WERI-Rb-1 (cell line): ENCODE data around the gene GCN1.
A peak's percentile ranks its signal among the peaks of the same experiment; 100 is the strongest.

Source experiments
- DNase-seq: peaks from one replicate; pipeline ENCODE4 v3.0.0-alpha.2; 2020
- H3K27ac ChIP-seq: fragments of 250-450 bp; sonication (Bioruptor Pico); 2 replicates; pipeline ENCODE4 v1.5.1; 2020; ENCODE audit warnings: mild to moderate bottlenecking, moderate library complexity
- H3K27me3 ChIP-seq: fragments of 250-450 bp; sonication (Bioruptor Pico); 2 replicates; pipeline ENCODE4 v1.5.1; 2021; ENCODE audit warnings: mild to moderate bottlenecking, low read depth, moderate library complexity; ENCODE audit not compliant: insufficient read depth, severe bottlenecking
- H3K36me3 ChIP-seq: fragments of 250-450 bp; sonication (Bioruptor Pico); 2 replicates; pipeline ENCODE4 v1.5.1; 2020; ENCODE audit warnings: mild to moderate bottlenecking, moderate library complexity
- H3K4me3 ChIP-seq: 2 replicates; pipeline ENCODE4 v1.5.1; 2011; ENCODE audit warnings: low read depth, mild to moderate bottlenecking, control low read depth, low read length
- H3K9me3 ChIP-seq: fragments of 250-450 bp; sonication (Bioruptor Pico); 2 replicates; pipeline ENCODE4 v1.5.1; 2021; ENCODE audit warnings: mild to moderate bottlenecking, moderate library complexity; ENCODE audit not compliant: severe bottlenecking
- TF ChIP-seq, protein P1 (sequence below): IDR thresholded peaks from 2 replicates; pipeline ENCODE4 v1.5.1; 2011; ENCODE audit warnings: low read depth, mild to moderate bottlenecking, control low read depth, inconsistent platforms, low read length

GCN1 gene

DNA sequence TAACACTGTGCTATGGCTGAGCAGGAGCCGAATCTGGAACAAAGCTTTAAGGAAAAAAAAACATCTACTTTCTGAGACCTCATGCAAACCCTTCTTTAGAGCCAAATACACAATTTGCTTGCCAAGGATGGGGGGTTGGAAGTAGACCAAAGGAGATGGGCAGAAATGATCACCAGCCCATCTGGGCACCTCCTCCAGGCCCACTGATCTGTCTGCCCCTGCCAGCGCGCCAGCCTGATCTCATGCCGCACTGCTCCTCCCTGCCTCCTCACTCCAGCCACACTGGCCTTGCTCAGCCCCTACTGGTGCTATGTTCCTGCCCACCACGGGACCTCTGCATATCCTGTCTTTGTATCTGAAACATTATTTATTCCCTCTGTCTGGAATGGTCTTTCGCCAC lies 53.2 kb downstream of the GCN1 start:
- no peak overlapping the region for H3K4me3 ChIP-seq
- no peaks in the 10 kb centered on the region for H3K27me3 ChIP-seq
- H3K36me3 ChIP-seq = peaks cover 93% of the 10 kb centered on the region
- TF ChIP-seq, protein P1, sequence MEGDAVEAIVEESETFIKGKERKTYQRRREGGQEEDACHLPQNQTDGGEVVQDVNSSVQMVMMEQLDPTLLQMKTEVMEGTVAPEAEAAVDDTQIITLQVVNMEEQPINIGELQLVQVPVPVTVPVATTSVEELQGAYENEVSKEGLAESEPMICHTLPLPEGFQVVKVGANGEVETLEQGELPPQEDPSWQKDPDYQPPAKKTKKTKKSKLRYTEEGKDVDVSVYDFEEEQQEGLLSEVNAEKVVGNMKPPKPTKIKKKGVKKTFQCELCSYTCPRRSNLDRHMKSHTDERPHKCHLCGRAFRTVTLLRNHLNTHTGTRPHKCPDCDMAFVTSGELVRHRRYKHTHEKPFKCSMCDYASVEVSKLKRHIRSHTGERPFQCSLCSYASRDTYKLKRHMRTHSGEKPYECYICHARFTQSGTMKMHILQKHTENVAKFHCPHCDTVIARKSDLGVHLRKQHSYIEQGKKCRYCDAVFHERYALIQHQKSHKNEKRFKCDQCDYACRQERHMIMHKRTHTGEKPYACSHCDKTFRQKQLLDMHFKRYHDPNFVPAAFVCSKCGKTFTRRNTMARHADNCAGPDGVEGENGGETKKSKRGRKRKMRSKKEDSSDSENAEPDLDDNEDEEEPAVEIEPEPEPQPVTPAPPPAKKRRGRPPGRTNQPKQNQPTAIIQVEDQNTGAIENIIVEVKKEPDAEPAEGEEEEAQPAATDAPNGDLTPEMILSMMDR = no peak
- H3K9me3 ChIP-seq = no peaks in the 10 kb centered on the region
- H3K27ac ChIP-seq = no peak overlapping the region
- DNase-seq = no peak

DNA sequence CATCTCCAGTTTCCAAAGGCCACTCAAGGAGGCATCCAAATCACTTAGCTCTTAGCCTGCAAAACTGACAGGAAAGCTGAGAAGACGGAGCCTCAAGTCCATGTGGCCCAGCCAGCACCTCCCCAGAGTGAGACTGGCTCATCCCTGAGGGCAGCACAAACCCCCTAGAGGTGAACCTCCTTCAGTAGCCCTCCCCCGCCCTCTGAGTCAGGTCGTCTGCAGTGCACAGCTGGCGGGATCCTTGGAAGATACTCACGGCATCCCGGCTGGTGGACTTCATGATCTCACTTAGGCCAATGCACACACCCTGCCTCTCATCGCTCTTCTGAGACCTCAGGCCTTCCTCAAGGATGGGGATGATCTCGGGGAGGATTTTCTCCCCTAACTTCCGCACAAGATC lies 53.9 kb downstream of the GCN1 start:
- no peak overlapping the region for H3K27ac ChIP-seq
- H3K4me3 ChIP-seq = no peak overlapping the region
- TF ChIP-seq, protein P1 = no peak
- H3K36me3 ChIP-seq = peaks cover 95% of the 10 kb centered on the region
- H3K9me3 ChIP-seq = no peaks in the 10 kb centered on the region
- no peaks in the 10 kb centered on the region for H3K27me3 ChIP-seq
- DNase-seq = no peak

DNA sequence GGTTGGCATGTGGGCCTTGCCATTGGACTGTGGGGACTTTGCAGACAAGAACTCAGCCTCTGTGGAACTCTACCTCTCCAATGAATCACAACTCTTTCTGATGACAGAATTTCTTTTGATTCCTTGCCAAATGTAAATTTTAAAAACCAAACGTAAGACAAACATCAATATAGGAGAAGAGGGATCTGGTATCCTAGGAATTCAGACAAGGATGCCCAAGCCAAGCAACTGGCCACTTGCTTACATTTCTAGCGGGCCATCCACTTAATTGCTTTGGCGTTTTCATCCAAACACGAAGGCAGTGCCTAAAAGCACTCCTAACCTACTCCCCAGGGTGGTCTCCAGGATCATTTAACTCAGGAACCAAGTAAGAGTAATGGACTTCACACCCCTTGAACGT lies 54.6 kb downstream of the GCN1 start:
- TF ChIP-seq, protein P1 = no peak
- Histone ChIP-seq H3K9me3 (no peaks in the 10 kb centered on the region), H3K36me3 (peaks cover 95% of the 10 kb centered on the region), H3K27ac (no peak overlapping the region), H3K27me3 (no peaks in the 10 kb centered on the region), H3K4me3 (no peak overlapping the region)
- no peak for DNase-seq

DNA sequence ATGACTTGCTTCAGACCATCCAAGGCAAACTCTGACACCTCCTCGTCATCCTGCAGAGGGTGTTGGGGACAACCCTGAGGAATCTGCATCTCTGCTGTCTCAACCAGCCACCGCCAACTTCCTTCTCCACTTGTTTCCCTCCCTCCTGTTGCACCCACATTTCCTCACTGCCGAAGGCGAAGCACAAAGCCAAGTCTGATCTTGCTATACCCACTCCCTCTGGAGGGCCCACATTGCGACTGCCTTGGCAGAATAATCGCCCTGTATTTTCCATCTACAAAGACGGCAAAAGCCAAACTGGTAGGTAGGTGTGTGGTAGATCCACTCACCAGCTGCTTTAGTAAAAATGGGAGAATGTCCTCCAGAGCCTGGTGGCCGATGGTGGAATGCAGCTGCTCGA lies 56.1 kb downstream of the GCN1 start:
- Histone ChIP-seq H3K36me3 (peaks cover 96% of the 10 kb centered on the region), H3K4me3 (no peak overlapping the region), H3K27ac (no peak overlapping the region), H3K27me3 (no peaks in the 10 kb centered on the region), H3K9me3 (no peaks in the 10 kb centered on the region)
- TF ChIP-seq, protein P1 = no peak
- DNase-seq = no peak

DNA sequence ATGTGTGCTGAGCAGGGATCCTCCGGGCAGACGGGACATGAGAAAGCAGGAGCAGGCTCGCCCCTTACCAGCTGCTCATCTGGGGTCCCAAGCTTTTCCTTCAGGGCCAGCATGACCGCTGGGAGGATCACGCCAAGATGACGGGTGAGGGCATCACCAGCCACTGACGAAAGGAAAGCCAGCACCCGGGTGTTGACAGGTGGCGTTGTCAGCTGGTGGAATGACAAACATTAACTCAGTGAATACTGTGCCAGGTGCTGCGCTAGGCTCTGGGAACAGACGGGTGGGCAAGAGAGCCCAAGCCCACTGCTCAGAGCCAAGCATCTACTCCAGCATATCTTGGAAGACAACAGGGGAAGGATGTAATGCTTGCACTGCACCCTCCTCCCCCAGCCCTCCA lies 56.7 kb downstream of the GCN1 start:
- no peak for DNase-seq
- Histone ChIP-seq H3K27ac (no peak overlapping the region), H3K36me3 (peaks cover 94% of the 10 kb centered on the region), H3K9me3 (no peaks in the 10 kb centered on the region), H3K4me3 (no peak overlapping the region), H3K27me3 (no peaks in the 10 kb centered on the region)
- TF ChIP-seq, protein P1 = no peak

DNA sequence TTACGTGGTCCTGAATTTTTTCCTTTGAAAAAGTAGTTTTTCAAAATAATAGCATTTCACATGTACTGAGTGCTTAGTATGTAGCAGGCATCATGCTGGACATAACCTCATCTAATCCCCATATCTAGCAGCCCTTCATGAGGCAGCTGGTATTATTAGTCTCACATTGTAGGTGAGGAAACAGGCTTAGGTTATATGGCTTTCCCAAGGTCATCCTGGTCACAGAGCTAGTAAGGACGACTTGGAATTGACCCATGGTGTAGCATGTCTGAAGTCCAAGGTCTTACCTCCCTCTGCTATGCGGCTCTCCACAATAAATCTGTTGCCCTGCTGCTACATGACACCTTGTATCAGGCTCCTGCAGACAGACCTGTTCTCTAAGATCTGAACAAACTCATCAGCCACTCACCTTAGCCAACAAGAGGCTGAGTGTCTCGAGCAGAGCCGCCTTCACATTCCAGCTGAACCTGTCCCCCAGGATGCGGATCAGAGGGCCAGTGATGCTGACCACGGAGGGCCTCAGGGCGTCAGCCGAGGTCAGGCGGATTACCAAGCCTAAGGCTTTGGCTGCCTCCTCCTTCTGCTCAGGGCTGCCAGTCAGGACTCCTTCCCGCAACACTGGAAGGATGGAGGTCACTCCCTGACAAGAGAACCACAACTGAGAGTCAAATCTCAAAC lies 58.3 kb downstream of the GCN1 start:
- no peak overlapping the region for H3K4me3 ChIP-seq
- H3K9me3 ChIP-seq = no peaks in the 10 kb centered on the region
- TF ChIP-seq, protein P1 = no peak
- peaks cover 94% of the 10 kb centered on the region for H3K36me3 ChIP-seq
- no peaks in the 10 kb centered on the region for H3K27me3 ChIP-seq
- peak; percentile 88 for DNase-seq
- peak overlapping the region; percentile 68 for H3K27ac ChIP-seq
